Endometrial microvascular endothelial cells (primary cell): Measurements from ENCODE around the gene ARPC5. TPM values are rescaled to one million over a fixed set of nuclear protein-coding genes. Genes with fewer than 3 reads are reported as not detected.
"Not testable (repeated sequence)": the region's sequence is repeated elsewhere in the genome, so short reads cannot be mapped to it uniquely, and the experiment has no call there.

ENCODE experiments used
- in situ Hi-C: cut with HindIII; loops from 2 replicates; pipeline ENCODE4 v1.10.0; 2017; ENCODE audit warnings: low sequenced_read_pairs, low pct_unique_long_range_greater_than_20kb; ENCODE audit errors: inconsistent ontology term
- total RNA-seq: library from RNA; depleted of rRNA; stranded (reverse); fragments of >200 nt; gene quantifications from one replicate; pipeline ENCODE4 v1.2.3, GENCODE V29; 2015; ENCODE audit errors: inconsistent ontology term

The ARPC5 gene
- total RNA-seq, 1 donor from 2014 or later = 269 TPM

DNA sequence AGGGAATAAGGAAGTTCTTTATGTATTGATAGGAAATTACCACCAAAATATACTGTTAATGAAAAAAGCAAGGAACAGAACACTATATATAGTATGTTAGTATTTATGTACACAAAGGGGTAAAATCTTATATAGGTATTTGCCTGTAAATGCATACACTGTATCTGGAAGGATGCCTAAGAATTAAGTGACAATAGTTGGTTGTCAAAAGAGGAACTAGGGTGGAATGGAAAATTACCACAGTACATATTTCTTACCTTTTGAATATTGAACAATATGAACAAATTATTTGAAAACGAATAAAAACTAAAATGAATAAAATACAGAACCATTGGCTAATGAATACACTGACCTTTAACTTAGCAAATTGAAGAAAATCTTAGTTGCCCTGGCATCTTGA lies 13.6 kb downstream of the ARPC5 start:
- in situ Hi-C loops = no loop called here

DNA sequence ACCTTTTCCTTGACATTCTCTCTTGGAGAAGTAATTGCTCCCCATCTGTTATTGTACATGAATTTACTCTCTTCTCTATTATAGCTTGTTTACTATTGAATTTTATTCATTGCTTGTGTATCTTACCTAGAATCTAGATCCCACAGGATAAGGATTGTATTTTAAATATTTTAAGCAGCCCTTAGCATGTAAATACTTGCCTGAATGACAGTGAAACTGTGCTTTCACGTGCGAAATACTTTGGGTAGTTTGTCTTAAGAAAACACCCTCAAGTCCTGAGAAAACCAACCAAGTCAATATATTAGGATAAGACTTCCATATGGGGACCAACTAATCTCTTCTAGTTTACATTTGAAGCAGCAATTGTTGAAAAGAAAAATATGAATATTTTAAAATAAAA lies 15.3 kb downstream of the ARPC5 start:
- in situ Hi-C loops = no loop called here

DNA sequence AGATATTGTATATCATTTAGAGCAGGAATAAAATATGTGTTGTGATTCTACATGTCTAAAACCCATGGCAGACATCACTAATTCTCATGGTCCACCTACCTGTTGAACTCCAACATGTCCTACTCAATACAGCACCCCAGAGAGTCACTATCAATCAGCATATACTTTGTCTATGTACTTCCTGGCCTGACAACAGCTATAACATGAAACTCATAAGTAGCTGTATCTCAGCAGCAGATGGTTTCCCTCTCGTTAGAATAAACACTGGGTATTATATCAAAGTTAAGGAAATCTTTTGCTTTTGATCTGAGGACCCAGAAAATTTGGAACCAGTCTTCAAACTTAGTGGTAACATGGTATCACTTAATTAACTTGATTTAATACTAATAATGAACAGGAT lies 15.8 kb downstream of the ARPC5 start:
- in situ Hi-C loops = no loop called here

GRCh38 chr1:183618202-183618601 lies 17.4 kb downstream of the ARPC5 start:
- in situ Hi-C loops = not testable (repeated sequence)

DNA sequence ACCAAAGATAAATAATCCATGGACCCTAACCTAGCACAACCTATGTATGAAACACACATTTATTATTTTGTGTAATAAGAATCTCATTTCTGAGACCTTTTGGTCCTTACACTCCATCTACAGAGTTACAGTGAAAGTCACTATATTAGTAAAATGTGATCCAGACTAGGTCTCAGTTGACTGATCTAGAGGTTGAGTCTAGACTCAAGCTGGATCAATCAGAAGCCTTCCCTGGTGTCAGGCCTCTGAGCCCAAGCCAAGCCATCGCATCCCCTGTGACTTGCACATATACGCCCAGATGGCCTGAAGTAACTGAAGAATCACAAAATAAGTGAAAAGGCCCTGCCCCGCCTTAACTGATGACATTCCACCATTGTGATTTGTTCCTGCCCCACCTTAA lies 22.6 kb downstream of the ARPC5 start:
- in situ Hi-C loops = not testable (repeated sequence)

DNA sequence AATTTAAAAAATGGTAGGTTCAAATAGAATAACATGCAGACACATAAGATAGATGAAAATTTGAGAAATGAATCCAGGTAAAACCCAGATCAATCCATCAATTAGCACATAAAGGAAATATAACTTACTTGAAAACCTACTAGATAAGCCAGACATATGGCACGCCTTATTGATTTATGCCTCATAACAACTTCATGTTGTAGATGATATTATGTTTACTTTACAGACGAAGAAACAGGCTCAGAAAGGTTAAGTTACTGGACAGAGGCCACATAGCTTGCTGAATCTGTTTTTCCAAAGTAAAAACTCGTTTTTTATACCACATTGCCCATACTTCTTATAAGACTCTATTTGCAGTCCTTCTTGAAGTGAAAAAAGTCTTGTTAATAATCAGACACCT lies 23.2 kb downstream of the ARPC5 start:
- in situ Hi-C loops = no loop called here

DNA sequence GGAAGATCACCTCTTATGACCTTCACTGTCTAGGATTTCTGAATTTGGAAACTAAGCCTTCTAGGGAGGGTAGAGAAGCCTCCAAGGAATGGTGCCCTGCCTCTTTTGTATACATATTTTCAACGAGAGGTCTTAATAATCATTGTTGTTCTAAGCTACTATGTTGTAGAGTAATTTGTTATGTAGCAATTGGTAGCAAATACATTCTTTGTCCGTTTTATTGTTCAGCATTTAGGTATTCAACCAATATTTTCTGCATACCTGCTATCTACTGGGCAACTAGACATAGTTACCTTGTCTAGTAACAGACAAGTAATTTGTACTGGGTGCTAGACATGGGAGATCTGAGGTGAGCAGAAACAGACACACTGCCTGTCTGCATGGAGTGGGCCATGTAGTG lies 24.6 kb downstream of the ARPC5 start:
- in situ Hi-C loops = no loop called here

GRCh38 chr1:183609759-183610452 lies 25.7 kb downstream of the ARPC5 start:
- in situ Hi-C loops = no loop called here

DNA sequence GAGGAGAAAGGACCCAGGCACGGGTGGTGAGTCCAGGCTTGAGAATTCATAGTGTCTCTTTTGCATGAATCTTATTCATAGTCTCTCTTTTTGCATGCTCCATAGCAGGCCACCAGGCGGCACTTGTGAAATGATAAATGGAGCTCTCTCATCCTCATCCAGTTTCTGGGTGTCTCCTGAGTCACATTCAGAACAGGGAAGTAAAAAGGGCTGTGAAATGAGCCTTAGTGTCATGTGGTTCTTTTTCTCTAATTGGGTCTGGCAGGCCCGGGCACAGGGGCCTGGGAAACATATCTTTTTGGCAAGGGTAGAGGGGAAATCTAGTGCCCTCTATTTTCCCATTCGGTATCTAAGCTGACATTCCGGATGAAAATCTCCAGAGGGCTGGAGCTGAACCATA lies 26.3 kb downstream of the ARPC5 start:
- in situ Hi-C loops = no loop called here

- in situ Hi-C loops = no loop called here
Observed at GRCh38 chr1:183607322-183607980, 28.1 kb downstream of the ARPC5 start.

DNA sequence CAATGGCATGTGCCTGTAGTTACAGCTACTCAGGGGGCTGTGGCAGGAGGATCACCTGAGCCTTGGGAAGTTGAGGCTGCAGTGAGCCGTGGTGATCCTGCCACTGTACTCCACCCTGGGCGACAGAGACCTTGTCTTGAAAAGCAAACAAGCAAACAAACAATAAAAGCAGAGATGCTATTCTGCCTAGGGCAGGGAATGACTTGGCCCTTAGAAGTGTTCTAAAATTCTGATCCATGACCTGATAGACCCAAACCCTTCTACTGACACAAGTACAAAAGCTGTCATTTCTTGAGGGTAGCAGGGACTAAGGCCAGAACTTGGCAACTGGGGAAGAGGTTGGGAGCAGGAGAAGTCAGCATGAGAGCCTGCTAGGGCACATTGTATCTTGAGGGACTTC lies 29.7 kb downstream of the ARPC5 start:
- in situ Hi-C loops = no loop called here

DNA sequence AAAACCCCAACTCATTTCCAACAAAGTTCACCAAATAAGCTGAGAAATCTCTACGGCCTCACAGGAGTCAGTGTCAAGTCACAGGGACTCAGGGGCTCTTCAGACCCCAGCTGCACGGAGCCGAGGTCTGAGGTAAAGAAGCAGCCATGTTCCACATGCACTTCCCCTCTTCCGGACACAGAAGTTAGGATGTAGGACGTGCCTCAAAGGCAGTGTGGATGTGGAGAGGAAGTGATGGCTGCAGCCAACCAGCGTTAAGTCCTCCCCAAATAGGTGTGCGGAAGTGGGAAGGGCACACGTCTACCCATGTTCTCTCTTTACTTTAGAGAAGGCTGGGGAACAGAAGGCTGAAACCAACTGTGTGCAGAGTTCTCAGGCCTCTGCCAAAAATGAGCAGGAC lies 30.8 kb downstream of the ARPC5 start:
- in situ Hi-C loops = no loop called here

- in situ Hi-C loops = no loop called here
Observed at GRCh38 chr1:183604038-183604808, 31.4 kb downstream of the ARPC5 start.

DNA sequence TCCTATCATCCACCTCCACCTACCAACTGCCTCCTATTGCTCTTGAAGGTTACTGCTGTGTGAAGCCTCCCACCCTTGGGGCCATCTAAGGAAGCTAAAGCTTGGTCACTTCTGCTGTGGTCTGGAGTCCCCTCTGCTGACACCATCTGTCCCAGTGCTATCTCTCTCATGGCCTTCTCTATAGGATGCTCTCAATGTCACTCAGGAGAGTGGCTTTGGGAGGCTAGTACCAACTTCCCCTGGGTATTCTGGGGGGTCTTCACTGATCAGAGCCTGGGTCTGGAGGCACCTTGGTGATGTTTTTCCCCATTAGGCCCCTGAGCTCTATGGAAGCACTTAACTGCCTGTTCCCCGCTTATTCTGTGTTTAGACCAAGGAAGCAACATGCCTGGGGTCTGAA lies 33.1 kb downstream of the ARPC5 start:
- in situ Hi-C loops = no loop called here

DNA sequence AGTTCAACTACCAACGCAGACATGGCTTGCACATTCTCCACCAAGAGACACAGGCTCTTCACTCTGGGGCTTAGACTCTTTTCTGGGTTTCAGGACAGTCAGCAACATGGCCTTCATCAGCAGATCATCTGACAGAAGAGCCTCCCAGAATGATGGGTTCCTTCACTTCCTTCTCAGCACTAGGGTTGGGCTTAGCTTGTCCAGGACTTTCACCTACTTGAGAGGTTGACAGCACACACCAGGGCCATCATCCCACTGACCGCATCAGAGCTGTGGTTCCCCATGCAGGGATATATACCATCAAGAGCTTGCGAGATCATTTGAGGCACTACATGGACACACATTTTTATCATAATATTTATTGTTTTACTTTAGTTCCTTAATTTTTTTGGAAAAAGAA lies 34.9 kb downstream of the ARPC5 start:
- in situ Hi-C loops = no loop called here

GRCh38 chr1:183600136-183600535 lies 35.4 kb downstream of the ARPC5 start:
- in situ Hi-C loops = no loop called here

GRCh38 chr1:183598386-183598785 lies 37.2 kb downstream of the ARPC5 start:
- in situ Hi-C loops = no loop called here

DNA sequence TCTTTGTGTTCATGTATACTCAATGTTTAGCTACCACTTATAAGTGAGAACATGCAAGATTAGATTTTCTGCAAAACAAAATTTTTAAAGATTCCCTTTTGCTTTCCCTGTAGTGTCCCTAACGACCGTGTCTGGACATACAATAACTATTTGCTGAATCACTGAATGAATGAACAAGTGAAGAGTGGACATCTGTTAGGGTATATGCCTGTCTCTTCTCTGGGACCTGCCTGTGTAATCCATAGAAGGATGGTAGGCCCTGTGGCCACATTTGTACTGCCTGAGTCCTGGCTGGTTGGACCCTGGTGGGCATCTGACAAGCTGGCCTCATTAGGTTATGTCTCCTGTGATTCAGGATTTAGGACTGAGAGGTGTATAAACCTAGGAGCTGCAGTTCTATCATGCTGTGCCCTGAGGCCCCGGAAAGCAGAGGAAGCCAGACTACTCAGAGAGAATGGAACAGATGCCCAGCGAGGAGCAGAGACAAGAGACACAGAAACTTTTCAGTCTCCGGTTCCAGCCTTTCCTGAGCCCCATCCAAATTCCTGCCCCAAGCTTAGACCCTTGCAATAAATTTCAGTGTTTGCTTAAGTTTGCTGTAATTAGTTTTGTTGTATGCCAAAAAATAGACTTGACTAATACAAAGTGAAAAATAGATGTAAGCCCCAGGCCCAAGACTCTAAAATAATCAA lies 37.8 kb downstream of the ARPC5 start:
- in situ Hi-C loops = no loop called here

DNA sequence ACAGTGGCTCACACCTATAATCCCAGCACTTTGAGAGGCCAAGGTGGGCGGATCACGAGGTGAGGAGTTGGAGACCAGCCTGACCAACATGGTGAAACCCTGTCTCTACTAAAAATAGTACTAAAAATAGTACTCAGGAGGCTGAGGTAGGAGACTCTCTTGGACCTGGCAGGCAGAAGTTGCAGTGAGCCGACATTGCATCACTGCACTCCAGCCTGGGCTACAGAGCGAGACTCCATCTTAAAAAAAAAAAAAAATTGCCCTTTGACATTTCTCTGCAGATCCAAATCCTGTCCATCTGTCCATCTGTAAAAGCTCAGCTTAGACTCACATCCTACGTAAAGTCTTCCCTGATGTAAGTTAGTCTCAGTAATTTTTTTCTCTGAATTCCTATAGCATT lies 39.1 kb downstream of the ARPC5 start:
- in situ Hi-C loops = no loop called here

- in situ Hi-C loops = no loop called here
Observed at GRCh38 chr1:183595537-183595936, 40.0 kb downstream of the ARPC5 start.
